SU-DHL-6 (cell line): ENCODE results near the gene PSMD3.

Source experiments
- EZH2phosphoT487 ChIP-seq: fragments of 200-600 bp; sonication (generic), shearing (Covaris generic); conservative IDR thresholded peaks from 2 replicates; pipeline ENCODE4 v1.6.1; 2018; ENCODE audit warnings: mild to moderate bottlenecking, antibody characterized with exemption, low read length, moderate library complexity, mixed read lengths
- TF ChIP-seq, protein P1 (sequence below): fragments of 200-600 bp; sonication (generic); IDR thresholded peaks from one replicate; pipeline ENCODE4 v1.5.1; 2017; ENCODE audit warnings: antibody characterized with exemption, mild to moderate bottlenecking, low read length, moderate library complexity; ENCODE audit not compliant: insufficient read depth, poor library complexity, severe bottlenecking

DNA sequence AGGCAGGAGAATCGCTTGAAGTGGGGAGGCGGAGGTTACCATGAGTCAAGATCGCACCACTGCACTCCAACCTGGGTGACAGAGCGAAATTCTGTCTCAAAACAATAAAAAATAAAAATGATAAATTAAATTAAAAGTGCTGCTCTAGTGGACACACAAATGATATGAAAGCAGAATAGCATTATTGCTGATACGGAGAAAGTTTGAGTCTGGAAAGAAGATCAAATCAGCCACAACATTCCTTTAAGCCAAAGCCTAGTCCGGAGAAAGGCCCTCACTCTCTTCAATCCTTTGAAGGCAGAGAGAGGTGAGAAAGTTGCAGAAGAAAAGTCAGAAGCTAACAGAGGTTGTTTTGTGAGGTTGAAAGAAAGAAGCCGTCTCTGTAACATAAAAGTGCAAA, 19.6 kb downstream of the PSMD3 start:
- TF ChIP-seq, protein P1, sequence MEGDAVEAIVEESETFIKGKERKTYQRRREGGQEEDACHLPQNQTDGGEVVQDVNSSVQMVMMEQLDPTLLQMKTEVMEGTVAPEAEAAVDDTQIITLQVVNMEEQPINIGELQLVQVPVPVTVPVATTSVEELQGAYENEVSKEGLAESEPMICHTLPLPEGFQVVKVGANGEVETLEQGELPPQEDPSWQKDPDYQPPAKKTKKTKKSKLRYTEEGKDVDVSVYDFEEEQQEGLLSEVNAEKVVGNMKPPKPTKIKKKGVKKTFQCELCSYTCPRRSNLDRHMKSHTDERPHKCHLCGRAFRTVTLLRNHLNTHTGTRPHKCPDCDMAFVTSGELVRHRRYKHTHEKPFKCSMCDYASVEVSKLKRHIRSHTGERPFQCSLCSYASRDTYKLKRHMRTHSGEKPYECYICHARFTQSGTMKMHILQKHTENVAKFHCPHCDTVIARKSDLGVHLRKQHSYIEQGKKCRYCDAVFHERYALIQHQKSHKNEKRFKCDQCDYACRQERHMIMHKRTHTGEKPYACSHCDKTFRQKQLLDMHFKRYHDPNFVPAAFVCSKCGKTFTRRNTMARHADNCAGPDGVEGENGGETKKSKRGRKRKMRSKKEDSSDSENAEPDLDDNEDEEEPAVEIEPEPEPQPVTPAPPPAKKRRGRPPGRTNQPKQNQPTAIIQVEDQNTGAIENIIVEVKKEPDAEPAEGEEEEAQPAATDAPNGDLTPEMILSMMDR = no peak
- no peak for TF ChIP-seq EZH2phosphoT487
